Heart left ventricle (tissue), 16 donors: Measurements from ENCODE around the gene RAP1B. TPM values are rescaled to one million over a fixed set of nuclear protein-coding genes. Genes with fewer than 3 reads are reported as not detected.
"Not testable (repeated sequence)": the region's sequence is repeated elsewhere in the genome, so short reads cannot be mapped to it uniquely, and the experiment has no call there.

Source experiments
- ATAC-seq, 4 donors: fragments of 200-7000 bp; cut with Tn5 transposase; one replicate each; pipeline ENCODE4 v1.9.1; 2020 to 2022; ENCODE audit warnings: moderate library complexity in 4 of 4, mild to moderate bottlenecking in 3 of 4, moderate number of reproducible peaks in 1 of 4
- DNase-seq, 5 donors: peaks; one replicate each; pipeline ENCODE4 v3.0.0-alpha.2; 2020
- H3K27ac ChIP-seq, 12 donors: fragments of 200-600 bp; sonication (generic) in 4 of 12; one replicate each; pipeline versions ENCODE4 v1.5.0 to v1.8.0; 2016 to 2022; ENCODE audit warnings: mild to moderate bottlenecking in 2 of 12
- H3K27me3 ChIP-seq, 9 donors: fragments of 200-600 bp; sonication (generic) in 2 of 9; one replicate each; pipeline versions ENCODE4 v1.5.1 to v1.8.0; 2016 to 2022; ENCODE audit warnings: mild to moderate bottlenecking in 3 of 9
- H3K36me3 ChIP-seq, 9 donors: fragments of 200-600 bp; sonication (generic) in 2 of 9; one replicate each; pipeline versions ENCODE4 v1.5.0 to v1.8.0; 2018 to 2022; ENCODE audit warnings: mild to moderate bottlenecking in 2 of 9
- H3K4me1 ChIP-seq, 12 donors: fragments of 200-600 bp; sonication (generic) in 4 of 12; one replicate each; pipeline versions ENCODE4 v1.5.0 to v1.8.0; 2016 to 2022; ENCODE audit warnings: mild to moderate bottlenecking in 3 of 12
- H3K4me3 ChIP-seq, 12 donors: fragments of 200-600 bp; sonication (generic) in 4 of 12; one replicate each; pipeline versions ENCODE4 v1.5.0 to v1.8.0; 2017 to 2022; ENCODE audit warnings: mild to moderate bottlenecking in 9 of 12, moderate library complexity in 4 of 12
- H3K9me3 ChIP-seq, 12 donors: fragments of 200-600 bp; sonication (generic) in 4 of 12; one replicate each; pipeline versions ENCODE4 v1.5.0 to v1.8.0; 2016 to 2022; ENCODE audit warnings: mild to moderate bottlenecking in 1 of 12
- CTCF ChIP-seq, 12 donors: fragments of 200-600 bp; sonication (generic) in 4 of 12; IDR thresholded peaks; one replicate each; pipeline versions ENCODE4 v1.5.0 to v1.8.0; 2018 to 2022; ENCODE audit warnings: antibody characterized with exemption in 12 of 12, mild to moderate bottlenecking in 5 of 12
- POLR2A ChIP-seq, 2 donors: fragments of 450-650 bp; IDR thresholded peaks; one replicate each; pipeline ENCODE4 v1.6.1; 2017; ENCODE audit warnings: antibody characterized with exemption in 2 of 2, mild to moderate bottlenecking in 2 of 2, moderate library complexity in 2 of 2
- WGBS, 4 donors: extraction: QIAGEN DNeasy Blood & Tissue Kit in 2 of 4; methylation state at CpG; one replicate each; pipeline versions ENCODE4 v1.1.5 to v1.1.7; 2013 to 2018; 5-methylcytosine and 5-hydroxymethylcytosine counted together
- intact Hi-C, 10 donors: fragments of 100-400 bp; cut with DNase I; formaldehyde crosslinking; loops; one replicate each; pipeline versions ENCODE4 v1.11.1 to v1.14.2; 2022
- polyA plus RNA-seq, 2 donors: library from polyadenylated mRNA; stranded (reverse); fragments of 200-250 nt; gene quantifications; one replicate each; pipeline ENCODE4 v1.2.3, GENCODE V29; 2013
- total RNA-seq, 9 donors: library from RNA; depleted of rRNA in 2 of 9; stranded (reverse); fragments of >200 nt in 2 of 9; fragmentation: NEBNext Ultra II Directional in 3 of 9; extraction: Animal tissue kit (Norgen Biotek cat#: 25700) in 3 of 9; gene quantifications; one replicate each; pipeline versions ENCODE4 v1.1.0 to v1.2.4, GENCODE V29; 2016 to 2023
- donor health status: ischemic (EF 13 %, LVEDD 7.1; RV severe dilation, severe dysfunction).
- donor health status: healthy with polysubstance abuse.
- donor health status: DM: no; HTN: yes; CAD: no.
- donor health status: DM: no; HTN: no; CAD: no.
- donor health status: ischemic (EF 25% LVEDD 6.9; RV normal size, moderate dysfunction).
- donor health status: ischemic (EF 25% LVEDD 5.7; RV mildly dilated, moderate dysfunction).
- donor health status: healthy.
- donor health status: DM: yes; HTN: yes; CAD: no.
- donor health status: ischemic (EF 35%, LVEDD 5.7; RV mildly dilated, moderate dysfunction).
- donor health status: nonischemic (EF 11% LVEDD 7.7; RV severe dilation, severe dysfunction).
- donor health status: DM: yes; HTN: yes; CAD: no.
- donor health status: PGD.
- donor health status: ischemic (EF 29% LVEDD 5.4; RV normal size, mild dysfunction).
- donor health status: nonischemic (EF 23%, LVEDD 6.1; RV moderate dilation, normal function).

The RAP1B gene
- total and polyA plus RNA-seq, 11 donors = 25.3 to 113 (median 52.2) TPM

DNA sequence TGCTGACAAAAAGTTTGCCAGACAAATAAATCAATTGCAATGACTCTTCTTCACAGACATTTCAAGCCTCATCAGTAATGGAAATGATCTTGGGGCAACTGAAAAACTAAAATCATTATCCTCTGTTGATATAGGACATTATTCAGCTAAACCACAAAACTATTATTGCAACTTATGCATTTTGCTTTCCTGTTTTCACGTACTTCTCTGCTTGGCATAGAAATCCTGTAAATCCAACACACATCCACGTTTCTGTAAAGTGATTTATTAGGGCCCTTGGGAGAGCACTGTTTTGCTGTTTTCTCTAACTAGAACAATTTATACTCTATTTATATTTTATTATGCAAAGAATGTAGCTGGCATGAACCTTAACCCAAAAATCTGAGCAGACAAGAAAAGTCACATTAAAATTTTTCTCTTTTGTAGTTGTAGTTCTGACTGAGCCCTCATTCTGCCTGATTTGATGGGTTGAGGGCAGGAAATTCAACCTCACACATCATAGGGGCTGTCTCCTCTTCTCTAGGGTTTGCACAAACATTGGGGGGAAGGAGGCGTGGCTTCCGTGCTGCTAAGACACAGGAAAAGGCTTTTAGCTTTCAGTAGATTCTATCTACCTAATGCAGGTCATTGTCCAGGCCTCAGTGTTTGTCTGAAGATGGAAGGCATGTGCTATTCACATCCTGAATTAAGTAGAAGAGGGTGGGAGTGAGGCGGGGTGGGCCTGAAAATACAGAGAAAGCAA is 64.6 kb downstream of the RAP1B start:
- 49 to 63% (median 55%) methylated on average over 5 of the region's 5 CpGs for WGBS, 4 donors
- intact Hi-C loops = loop anchor here in 1 of 10 donors (10.0 kb wide), 1 partner anchor 60 kb away; the partner anchor contains the start of gene RAP1B
- DNase-seq = peak in 2 of 5 donors; percentile 14 to 30
- Histone ChIP-seq H3K36me3 (no peaks in the 10 kb centered on the region), H3K9me3 (no peaks in the 10 kb centered on the region), H3K4me1 (peaks cover 0 to 16% (median 0%) of the 10 kb centered on the region in 12 donors), H3K27ac (peak overlapping the region in 1 of 12 donors; percentile 39), H3K27me3 (no peaks in the 10 kb centered on the region), H3K4me3 (no peak overlapping the region)
- ATAC-seq = no peak
- no peak for TF ChIP-seq POLR2A (IDR thresholded peaks at IDR 0.05)
- TF ChIP-seq CTCF (IDR thresholded peaks at IDR 0.05) = no peak

DNA sequence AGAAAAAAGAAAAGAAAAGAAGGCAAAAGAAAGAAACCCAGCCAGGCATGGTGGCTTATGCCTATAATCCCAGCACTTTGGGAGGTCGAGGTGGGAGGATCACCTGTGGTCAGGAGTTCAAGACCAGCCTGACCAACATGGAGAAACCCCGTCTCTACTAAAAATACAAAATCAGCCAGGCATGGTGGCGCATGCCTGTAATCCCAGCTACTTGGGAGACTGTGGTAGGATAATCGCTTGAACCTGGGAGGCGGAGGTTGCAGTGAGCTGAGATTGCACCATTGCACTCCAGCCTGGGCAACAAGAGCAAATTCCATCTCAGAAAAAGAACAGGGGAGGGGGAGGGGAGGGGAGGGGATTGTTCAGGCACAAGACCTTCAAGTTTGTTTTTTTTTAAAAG is 66.2 kb downstream of the RAP1B start:
- ATAC-seq, H3K27ac ChIP-seq, DNase-seq, H3K9me3 ChIP-seq, H3K36me3 ChIP-seq, H3K27me3 ChIP-seq, H3K4me3 ChIP-seq: not testable (repeated sequence)
- WGBS, 4 donors = 92 to 98% (median 96%) methylated on average over 5 of the region's 5 CpGs
- peaks cover 0 to 16% (median 0%) of the 10 kb centered on the region in 12 donors for H3K4me1 ChIP-seq
- intact Hi-C loops = loop anchor here in 1 of 10 donors (10.0 kb wide), 1 partner anchor 62 kb away; the partner anchor contains the start of gene RAP1B

GRCh38 chr12:68686262-68686594 is 75.5 kb downstream of the RAP1B start:
- H3K9me3 ChIP-seq = no peaks in the 10 kb centered on the region
- ATAC-seq (no peak), DNase-seq (no peak)
- peak overlapping the region; percentile 43 to 81 (median 74) for H3K27ac ChIP-seq
- peaks cover 0 to 20% (median 10%) of the 10 kb centered on the region in 9 donors for H3K36me3 ChIP-seq
- WGBS, 4 donors = 48 to 55% (median 52%) methylated on average over 3 of the region's 3 CpGs
- peaks cover 0 to 23% (median 10%) of the 10 kb centered on the region in 12 donors for H3K4me1 ChIP-seq
- peak overlapping the region; percentile 43 to 98 (median 85) for H3K4me3 ChIP-seq
- no peaks in the 10 kb centered on the region for H3K27me3 ChIP-seq
- no peak for TF ChIP-seq CTCF (IDR thresholded peaks at IDR 0.05)
- TF ChIP-seq POLR2A (IDR thresholded peaks at IDR 0.05) = no peak
- intact Hi-C loops = loop anchor here in 8 of 10 donors (1.0 to 10.0 kb wide), 14 partner anchors 74 to 671 kb away; partner anchors contain the start of genes RAP1B (in 6 of the 8), IL26 (in 1 of the 8), MDM1 (in 1 of the 8) and YEATS4 (in 1 of the 8)

- DNase-seq = peak; percentile 98 to 99 (median 99)
- Histone ChIP-seq H3K4me3 (peak within 1 kb of the TSS; percentile 43 to 98 (median 85)), H3K27me3 (no peaks in the 10 kb centered on the region), H3K27ac (peak within 1 kb of the TSS; percentile 43 to 81 (median 74)), H3K4me1 (peaks cover 0 to 23% (median 10%) of the 10 kb centered on the region in 12 donors), H3K9me3 (no peaks in the 10 kb centered on the region), H3K36me3 (peaks cover 0 to 27% (median 16%) of the 10 kb centered on the region in 9 donors)
- intact Hi-C loops = loop anchor here in 8 of 10 donors (1.0 to 10.0 kb wide), 14 partner anchors 75 to 670 kb away; partner anchors contain the start of genes RAP1B (in 6 of the 8), IL26 (in 1 of the 8), MDM1 (in 1 of the 8) and YEATS4 (in 1 of the 8)
- WGBS, 4 donors = 0 to 1% (median 0%) methylated on average over 33 to 44 of the region's 44 CpGs
- TF ChIP-seq POLR2A (IDR thresholded peaks at IDR 0.05) = peak in 1 of 2 donors; percentile 51
- peak in 1 of 12 donors; percentile 21 for TF ChIP-seq CTCF (IDR thresholded peaks at IDR 0.05)
- peak; percentile 99 for ATAC-seq
These were observed 76.2 kb downstream of the RAP1B start, which contains the start of gene NUP107 for GRCh38 chr12:68686595-68687521. NUP107 (plus strand) TSS chr12:68686978; CDS start chr12:68687066, 88 bp downstream.
